Osteoblast (primary cell): ENCODE data around the gene CALN1. TPM values are rescaled to one million over a fixed set of nuclear protein-coding genes. Genes with fewer than 3 reads are reported as not detected.

Source experiments
- DNase-seq: peaks from one replicate; pipeline ENCODE4 v3.0.0; 2011; ENCODE audit warnings: low spot score, mixed read lengths; ENCODE audit not compliant: insufficient read length; ENCODE audit errors: missing footprints
- H2AFZ ChIP-seq: 2 replicates; pipeline ENCODE4 v1.6.0; 2011; ENCODE audit warnings: mild to moderate bottlenecking, low read length
- H3K27ac ChIP-seq: 2 replicates; pipeline ENCODE4 v1.5.1; 2011; ENCODE audit warnings: mild to moderate bottlenecking, low read depth, low read length, moderate library complexity
- H3K27me3 ChIP-seq: 2 replicates; pipeline ENCODE4 v1.6.0; 2012; ENCODE audit warnings: mild to moderate bottlenecking, control low read depth, inconsistent platforms, low read length, moderate library complexity; ENCODE audit not compliant: insufficient read depth
- H3K36me3 ChIP-seq: 2 replicates; pipeline ENCODE4 v1.5.1; 2011; ENCODE audit warnings: mild to moderate bottlenecking, low read length, control low read depth, moderate library complexity; ENCODE audit not compliant: insufficient read depth
- H3K4me1 ChIP-seq: 2 replicates; pipeline ENCODE4 v1.5.1; 2011; ENCODE audit warnings: mild to moderate bottlenecking, low read length, control low read depth, moderate library complexity; ENCODE audit not compliant: insufficient read depth
- H3K4me2 ChIP-seq: 2 replicates; pipeline ENCODE4 v1.6.0; 2011; ENCODE audit warnings: mild to moderate bottlenecking, low read length; ENCODE audit not compliant: insufficient read depth
- H3K4me3 ChIP-seq: fragments of 200-600 bp; sonication (generic); 3 replicates; pipeline ENCODE4 v1.5.1; 2012; ENCODE audit warnings: mild to moderate bottlenecking, low read length, inconsistent platforms; ENCODE audit not compliant: insufficient read depth
- H3K79me2 ChIP-seq: 2 replicates; pipeline ENCODE4 v1.6.0; 2012; ENCODE audit warnings: mild to moderate bottlenecking, low read length, control low read depth, inconsistent platforms; ENCODE audit not compliant: insufficient read depth
- H3K9me3 ChIP-seq: 2 replicates; pipeline ENCODE4 v1.5.1; 2011; ENCODE audit warnings: low read depth, low read length, control low read depth
- H4K20me1 ChIP-seq: 2 replicates; pipeline ENCODE4 v1.6.0; 2012; ENCODE audit warnings: mild to moderate bottlenecking, low read length, control low read depth; ENCODE audit not compliant: insufficient read depth
- total RNA-seq: library from RNA; depleted of rRNA; stranded (reverse); fragments of >200 nt; gene quantifications from 2 replicates; pipeline ENCODE4 v1.2.3, GENCODE V29; 2012
- TF ChIP-seq, protein P1 (sequence below): IDR thresholded peaks from 2 replicates; pipeline ENCODE4 v1.5.1; 2011; ENCODE audit warnings: mild to moderate bottlenecking, low read depth, low read length, moderate library complexity; ENCODE audit errors: extremely low read depth

Gene CALN1
- total RNA-seq, 1 donor = not detected

DNA sequence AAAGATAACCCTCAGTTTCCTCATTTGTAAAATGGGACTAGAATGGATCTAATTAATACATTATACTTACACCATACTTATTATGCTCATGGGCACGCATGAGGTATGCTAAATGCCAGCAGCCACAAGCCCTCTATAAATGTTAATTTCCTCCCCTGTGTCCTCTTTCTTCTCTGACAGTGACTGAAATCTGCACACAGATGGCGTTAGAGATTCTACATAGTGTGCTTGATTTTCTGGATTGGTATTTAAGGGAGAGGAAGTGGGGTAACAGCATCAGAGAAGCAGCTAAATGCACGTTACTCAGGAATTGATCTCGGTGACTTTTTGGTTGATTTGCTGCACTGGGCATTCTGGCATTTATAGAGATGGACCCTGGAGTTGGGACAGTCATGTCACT lies 568.5 kb downstream of the CALN1 start:
- DNase-seq = no peak
- TF ChIP-seq, protein P1, sequence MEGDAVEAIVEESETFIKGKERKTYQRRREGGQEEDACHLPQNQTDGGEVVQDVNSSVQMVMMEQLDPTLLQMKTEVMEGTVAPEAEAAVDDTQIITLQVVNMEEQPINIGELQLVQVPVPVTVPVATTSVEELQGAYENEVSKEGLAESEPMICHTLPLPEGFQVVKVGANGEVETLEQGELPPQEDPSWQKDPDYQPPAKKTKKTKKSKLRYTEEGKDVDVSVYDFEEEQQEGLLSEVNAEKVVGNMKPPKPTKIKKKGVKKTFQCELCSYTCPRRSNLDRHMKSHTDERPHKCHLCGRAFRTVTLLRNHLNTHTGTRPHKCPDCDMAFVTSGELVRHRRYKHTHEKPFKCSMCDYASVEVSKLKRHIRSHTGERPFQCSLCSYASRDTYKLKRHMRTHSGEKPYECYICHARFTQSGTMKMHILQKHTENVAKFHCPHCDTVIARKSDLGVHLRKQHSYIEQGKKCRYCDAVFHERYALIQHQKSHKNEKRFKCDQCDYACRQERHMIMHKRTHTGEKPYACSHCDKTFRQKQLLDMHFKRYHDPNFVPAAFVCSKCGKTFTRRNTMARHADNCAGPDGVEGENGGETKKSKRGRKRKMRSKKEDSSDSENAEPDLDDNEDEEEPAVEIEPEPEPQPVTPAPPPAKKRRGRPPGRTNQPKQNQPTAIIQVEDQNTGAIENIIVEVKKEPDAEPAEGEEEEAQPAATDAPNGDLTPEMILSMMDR = no peak
- Histone ChIP-seq H3K4me2 (no peak overlapping the region), H3K4me3 (no peak overlapping the region), H3K4me1 (no peaks in the 10 kb centered on the region), H3K27me3 (no peaks in the 10 kb centered on the region), H4K20me1 (no peaks in the 10 kb centered on the region), H3K27ac (no peak overlapping the region), H3K36me3 (no peaks in the 10 kb centered on the region), H2AFZ (no peak overlapping the region), H3K9me3 (no peaks in the 10 kb centered on the region), H3K79me2 (no peaks in the 10 kb centered on the region)

GRCh38 chr7:71842786-71843185 lies 569.4 kb downstream of the CALN1 start:
- DNase-seq = no peak
- no peaks in the 10 kb centered on the region for H3K4me1 ChIP-seq
- H3K4me3 ChIP-seq = no peak overlapping the region
- H3K4me2 ChIP-seq = no peak overlapping the region
- H3K27me3 ChIP-seq = no peaks in the 10 kb centered on the region
- TF ChIP-seq, protein P1 = no peak
- no peaks in the 10 kb centered on the region for H3K9me3 ChIP-seq
- H2AFZ ChIP-seq = no peak overlapping the region
- H3K36me3 ChIP-seq = no peaks in the 10 kb centered on the region
- H3K27ac ChIP-seq = no peak overlapping the region
- no peaks in the 10 kb centered on the region for H3K79me2 ChIP-seq
- H4K20me1 ChIP-seq = no peaks in the 10 kb centered on the region

DNA sequence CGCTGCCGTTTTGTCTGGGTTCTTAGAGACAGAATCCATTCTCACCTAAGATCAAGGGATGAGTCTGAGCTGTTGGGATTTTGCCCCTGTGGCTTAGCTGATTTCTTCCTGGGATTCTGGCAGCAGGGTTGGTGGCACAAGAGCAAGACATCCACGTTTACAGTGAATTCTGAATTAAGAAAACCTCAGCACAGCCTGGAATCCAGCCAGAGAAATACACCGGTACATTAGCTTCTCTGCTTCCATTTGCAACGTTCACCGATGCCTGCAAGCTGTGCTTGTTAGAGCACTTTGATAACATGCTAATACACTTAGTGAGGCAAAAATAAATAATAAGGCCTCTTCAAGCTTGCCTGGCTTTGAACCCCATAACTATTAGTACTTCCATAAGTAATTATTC lies 569.8 kb downstream of the CALN1 start:
- Histone ChIP-seq H3K27ac (no peak overlapping the region), H3K4me1 (no peaks in the 10 kb centered on the region), H3K9me3 (no peaks in the 10 kb centered on the region), H4K20me1 (no peaks in the 10 kb centered on the region), H3K79me2 (no peaks in the 10 kb centered on the region), H3K4me3 (no peak overlapping the region), H3K27me3 (no peaks in the 10 kb centered on the region), H3K4me2 (no peak overlapping the region), H2AFZ (no peak overlapping the region), H3K36me3 (no peaks in the 10 kb centered on the region)
- TF ChIP-seq, protein P1 = no peak
- DNase-seq = no peak

DNA sequence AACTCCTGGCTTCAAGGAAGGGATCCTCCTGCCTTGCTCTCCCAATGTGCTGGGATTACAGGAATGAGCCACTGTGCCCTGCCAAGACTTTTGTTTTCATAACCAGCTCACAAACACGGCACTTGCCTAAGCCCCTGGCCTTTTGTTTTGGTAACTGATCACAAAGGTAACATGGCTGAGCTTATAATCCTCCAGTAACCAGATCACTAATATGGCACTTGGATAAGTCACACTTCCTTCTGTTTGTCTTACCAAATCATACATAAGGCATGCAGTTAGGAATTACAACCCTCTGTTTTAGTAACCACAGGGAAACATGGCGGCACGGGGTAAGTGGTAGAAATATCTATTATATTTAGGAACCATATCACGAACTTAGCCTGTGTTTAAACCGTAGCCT lies 577.1 kb downstream of the CALN1 start:
- H3K4me3 ChIP-seq = no peak overlapping the region
- no peaks in the 10 kb centered on the region for H3K27me3 ChIP-seq
- H2AFZ ChIP-seq = no peak overlapping the region
- H4K20me1 ChIP-seq = no peaks in the 10 kb centered on the region
- no peaks in the 10 kb centered on the region for H3K9me3 ChIP-seq
- DNase-seq = no peak
- H3K36me3 ChIP-seq = no peaks in the 10 kb centered on the region
- H3K4me2 ChIP-seq = no peak overlapping the region
- TF ChIP-seq, protein P1 = no peak
- no peak overlapping the region for H3K27ac ChIP-seq
- no peaks in the 10 kb centered on the region for H3K4me1 ChIP-seq
- no peaks in the 10 kb centered on the region for H3K79me2 ChIP-seq
